H9 (cell line): ENCODE measurements around the gene ANK3. TPM values are rescaled to one million over a fixed set of nuclear protein-coding genes. Genes with fewer than 3 reads are reported as not detected.

Source experiments
- DNase-seq: peaks from one replicate; pipeline ENCODE4 v3.0.0-alpha.2; 2017
- H2AFZ ChIP-seq: one replicate; pipeline ENCODE4 v1.6.1; 2013; ENCODE audit warnings: mild to moderate bottlenecking, low read length, control low read depth, moderate library complexity
- H2AK5ac ChIP-seq: 2 replicates; pipeline ENCODE4 v1.6.1; 2013; ENCODE audit warnings: low read length, control low read depth, mixed read lengths; ENCODE audit not compliant: insufficient read length
- H2BK120ac ChIP-seq: one replicate; pipeline ENCODE4 v1.6.1; 2013; ENCODE audit warnings: low read depth, mild to moderate bottlenecking, low read length, control low read depth, inconsistent platforms; ENCODE audit not compliant: poor library complexity, severe bottlenecking
- H2BK12ac ChIP-seq: 2 replicates; pipeline ENCODE4 v1.6.1; 2013; ENCODE audit warnings: low read length, control low read depth, mixed read lengths, low read depth; ENCODE audit not compliant: insufficient read length
- H2BK15ac ChIP-seq: 2 replicates; pipeline ENCODE4 v1.6.1; 2013; ENCODE audit warnings: low read depth, low read length, control low read depth
- H2BK20ac ChIP-seq: one replicate; pipeline ENCODE4 v1.6.1; 2013; ENCODE audit warnings: low read depth, mild to moderate bottlenecking, low read length, control low read depth, inconsistent platforms; ENCODE audit not compliant: poor library complexity, severe bottlenecking
- H2BK5ac ChIP-seq: 2 replicates; pipeline ENCODE4 v1.6.1; 2013; ENCODE audit warnings: low read length, control low read depth, mixed read lengths; ENCODE audit not compliant: insufficient read length
- H3K14ac ChIP-seq: 2 replicates; pipeline ENCODE4 v1.6.1; 2013; ENCODE audit warnings: low read length, control low read depth; ENCODE audit not compliant: insufficient read depth
- H3K18ac ChIP-seq: 2 replicates; pipeline ENCODE4 v1.6.1; 2013; ENCODE audit warnings: low read depth, mild to moderate bottlenecking, mixed read lengths, low read length, control low read depth; ENCODE audit not compliant: insufficient read length
- H3K23ac ChIP-seq: 2 replicates; pipeline ENCODE4 v1.6.1; 2013; ENCODE audit warnings: low read length, control low read depth, mixed read lengths, low read depth; ENCODE audit not compliant: insufficient read length
- H3K23me2 ChIP-seq: 2 replicates; pipeline ENCODE4 v1.6.1; 2013; ENCODE audit warnings: low read depth, mild to moderate bottlenecking, mixed read lengths, low read length, control low read depth; ENCODE audit not compliant: insufficient read length, poor library complexity, severe bottlenecking
- H3K27ac ChIP-seq: 2 replicates; pipeline ENCODE4 v1.5.1; 2013; ENCODE audit warnings: low read length, control low read depth, mixed read lengths, low read depth; ENCODE audit not compliant: insufficient read length
- H3K27me3 ChIP-seq: 2 replicates; pipeline ENCODE4 v1.6.1; 2013; ENCODE audit warnings: low read length, control low read depth, inconsistent platforms; ENCODE audit not compliant: insufficient read depth
- H3K4ac ChIP-seq: 2 replicates; pipeline ENCODE4 v1.6.1; 2013; ENCODE audit warnings: low read depth, mild to moderate bottlenecking, control low read depth, inconsistent platforms, low read length, moderate library complexity
- H3K4me1 ChIP-seq: 2 replicates; pipeline ENCODE4 v1.6.1; 2013; ENCODE audit warnings: low read length, control low read depth, inconsistent platforms; ENCODE audit not compliant: insufficient read depth
- H3K4me2 ChIP-seq: 2 replicates; pipeline ENCODE4 v1.6.1; 2013; ENCODE audit warnings: low read length, control low read depth, mixed read lengths; ENCODE audit not compliant: insufficient read length, insufficient read depth
- H3K56ac ChIP-seq: 2 replicates; pipeline ENCODE4 v1.6.1; 2013; ENCODE audit warnings: low read depth, mild to moderate bottlenecking, mixed read lengths, low read length, control low read depth; ENCODE audit not compliant: insufficient read length
- H3K79me1 ChIP-seq: 2 replicates; pipeline ENCODE4 v1.6.1; 2013; ENCODE audit warnings: low read depth, mild to moderate bottlenecking, moderate library complexity, low read length, control low read depth, inconsistent platforms; ENCODE audit not compliant: insufficient read depth, poor library complexity, severe bottlenecking
- H3K79me2 ChIP-seq: 2 replicates; pipeline ENCODE4 v1.6.1; 2013; ENCODE audit warnings: low read length, control low read depth, inconsistent platforms; ENCODE audit not compliant: insufficient read depth
- H3K9ac ChIP-seq: 2 replicates; pipeline ENCODE4 v1.6.1; 2013; ENCODE audit warnings: low read length, control low read depth, mixed read lengths; ENCODE audit not compliant: insufficient read length; ENCODE audit errors: extremely low read depth
- H3K9me3 ChIP-seq: one replicate; pipeline ENCODE4 v1.6.1; 2013; ENCODE audit warnings: low read depth, low read length, inconsistent platforms; ENCODE audit not compliant: control insufficient read depth
- H3T11ph ChIP-seq: one replicate; pipeline ENCODE4 v1.6.1; 2013; ENCODE audit warnings: mild to moderate bottlenecking, low read length, control low read depth, inconsistent platforms
- H4K20me1 ChIP-seq: one replicate; pipeline ENCODE4 v1.6.1; 2013; ENCODE audit not compliant: control insufficient read depth, insufficient read length, insufficient read depth
- H4K5ac ChIP-seq: 2 replicates; pipeline ENCODE4 v1.6.1; 2013; ENCODE audit warnings: low read depth, mild to moderate bottlenecking, mixed read lengths, low read length, control low read depth; ENCODE audit not compliant: insufficient read length
- H4K8ac ChIP-seq: replicated peaks from 2 replicates; pipeline ENCODE4 v1.6.1; 2013; ENCODE audit warnings: low read length, control low read depth, mixed read lengths, low read depth; ENCODE audit not compliant: insufficient read length
- H4K91ac ChIP-seq: 2 replicates; pipeline ENCODE4 v1.6.1; 2013; ENCODE audit warnings: low read depth, mild to moderate bottlenecking, moderate library complexity, mixed read lengths, low read length, control low read depth; ENCODE audit not compliant: insufficient read length
- H3K27ac Mint-ChIP-seq, 3 experiments: 2 replicates in 2 of 3; 3 replicates in 1 of 3; pipeline ENCODE4 v1.8.0; 2020 to 2021; ENCODE audit warnings: mixed read lengths in 3 of 3, mild to moderate bottlenecking in 1 of 3, moderate library complexity in 1 of 3
- H3K27me3 Mint-ChIP-seq: 2 replicates; pipeline ENCODE4 v1.8.0; 2021; ENCODE audit warnings: low read depth, mild to moderate bottlenecking, moderate library complexity, mixed read lengths
- H3K36me3 Mint-ChIP-seq, 3 experiments: 2 replicates in 2 of 3; 3 replicates in 1 of 3; pipeline ENCODE4 v1.8.0; 2020 to 2021; ENCODE audit warnings: low read depth in 3 of 3, mixed read lengths in 3 of 3; ENCODE audit not compliant: insufficient read depth in 1 of 3
- H3K4me1 Mint-ChIP-seq, 2 experiments: 2 replicates each; pipeline ENCODE4 v1.8.0; 2020; ENCODE audit warnings: mixed read lengths in 2 of 2
- H3K4me3 Mint-ChIP-seq, 2 experiments: 2 replicates in 1 of 2; 3 replicates in 1 of 2; pipeline ENCODE4 v1.8.0; 2020 to 2021; ENCODE audit warnings: mild to moderate bottlenecking in 2 of 2, mixed read lengths in 2 of 2, moderate library complexity in 1 of 2
- H3K9me3 Mint-ChIP-seq, 2 experiments: 2 replicates in 1 of 2; 3 replicates in 1 of 2; pipeline ENCODE4 v1.8.0; 2020; ENCODE audit warnings: mild to moderate bottlenecking in 2 of 2, mixed read lengths in 2 of 2, moderate library complexity in 1 of 2
- CTCF ChIP-seq: fragments of 200-600 bp; sonication (generic); conservative IDR thresholded peaks from 3 replicates; pipeline ENCODE4 v1.8.0; 2021; ENCODE audit warnings: antibody characterized with exemption, mild to moderate bottlenecking
- total RNA-seq: library from RNA; stranded (reverse); gene quantifications from 2 replicates; pipeline ENCODE4 v1.2.1, GENCODE V29; 2021

The ANK3 gene
- total RNA-seq, 1 experiment from 2014 or later, result 59.6 TPM

- Histone ChIP-seq H3K18ac (no peak overlapping the region), H2BK5ac (no peak overlapping the region), H4K20me1 (no peaks in the 10 kb centered on the region), H2BK12ac (no peak overlapping the region), H3K56ac (no peak overlapping the region), H3T11ph (no peak overlapping the region), H2AK5ac (no peak overlapping the region), H3K23ac (no peak overlapping the region), H3K4me1 (peaks cover 2% of the 10 kb centered on the region; the same call in 1 of the 2 replicates), H3K23me2 (no peaks in the 10 kb centered on the region), H3K27me3 (no peaks in the 10 kb centered on the region), H3K79me2 (no peaks in the 10 kb centered on the region), H2BK120ac (no peak overlapping the region), H3K9ac (no peak overlapping the region), H2AFZ (no peak overlapping the region), H3K4ac (no peak overlapping the region), H4K8ac (no peak overlapping the region), H3K9me3 (no peaks in the 10 kb centered on the region), H3K27ac (no peak overlapping the region), H4K5ac (no peak overlapping the region), H2BK20ac (no peak overlapping the region), H3K14ac (no peak overlapping the region), H4K91ac (no peak overlapping the region), H2BK15ac (no peak overlapping the region), H3K4me2 (no peak overlapping the region), H3K79me1 (no peaks in the 10 kb centered on the region)
- Mint-ChIP-seq H3K4me1 (peaks cover 9 to 13% of the 10 kb centered on the region in 2 experiments), H3K4me3 (no peak overlapping the region), H3K9me3 (no peaks in the 10 kb centered on the region), H3K36me3 (no peaks in the 10 kb centered on the region), H3K27me3 (no peaks in the 10 kb centered on the region), H3K27ac (no peak overlapping the region)
- no peak for TF ChIP-seq CTCF
- no peak for DNase-seq
Observed at GRCh38 chr10:60253484-60253883, 136.2 kb downstream of the ANK3 start.
